Measurements from ENCODE around the gene ATP4B. TPM values are rescaled to one million over a fixed set of nuclear protein-coding genes. Genes with fewer than 3 reads are reported as not detected.
A peak's percentile ranks its signal among the peaks of the same experiment; 100 is the strongest.

Gene ATP4B
- total and polyA plus RNA-seq, 7 experiments from 2014 or later = not detected

- ChIA-PET POLR2A (no interaction called here), CTCF (no interaction called here)
- DNase-seq (no peak), ATAC-seq (no peak)
- Mint-ChIP-seq H3K27ac (no peak overlapping the region), H3K4me1 (peaks cover 0 to 13% (median 5%) of the 10 kb centered on the region in 7 donors), H3K9me3 (peaks cover 0 to 4% (median 0%) of the 10 kb centered on the region in 11 donors), H3K36me3 (no peaks in the 10 kb centered on the region), H3K27me3 (peaks cover 0 to 3% (median 0%) of the 10 kb centered on the region in 5 donors), H3K4me3 (no peak overlapping the region)
- H3K4me1 ChIP-seq (ENCODE audit: control insufficient read depth in 2 of 2, insufficient read depth in 2 of 2, low read length in 2 of 2) = no peaks in the 10 kb centered on the region
- H3K9me3 ChIP-seq (ENCODE audit: control insufficient read depth in 2 of 3, low read length in 3 of 3) = no peaks in the 10 kb centered on the region
- H3K4me3 ChIP-seq (ENCODE audit: low read length) = no peak overlapping the region
- H3K27ac ChIP-seq (ENCODE audit: low read depth, low read length) = no peak overlapping the region
- intact Hi-C loops (cut with micrococcal nuclease) = no loop called here
- no peaks in the 10 kb centered on the region for H3K27me3 ChIP-seq (ENCODE audit: control insufficient read depth in 2 of 2, insufficient read depth in 2 of 2, low read length in 2 of 2)
- H3K36me3 ChIP-seq (ENCODE audit: control insufficient read depth in 2 of 3, insufficient read depth in 3 of 3, low read length in 3 of 3) = no peaks in the 10 kb centered on the region
These were observed 10.5 kb upstream of the ATP4B start for GRCh38 chr13:113668491-113668971.

- peaks cover 0 to 13% (median 5%) of the 10 kb centered on the region in 7 donors for H3K4me1 Mint-ChIP-seq
- peaks cover 0 to 3% (median 0%) of the 10 kb centered on the region in 5 donors for H3K27me3 Mint-ChIP-seq
- DNase-seq (no peak), ATAC-seq (no peak)
- Histone ChIP-seq H3K36me3 (ENCODE audit: control insufficient read depth in 2 of 3, insufficient read depth in 3 of 3, low read length in 3 of 3) (no peaks in the 10 kb centered on the region), H3K9me3 (ENCODE audit: control insufficient read depth in 2 of 3, low read length in 3 of 3) (no peaks in the 10 kb centered on the region), H3K27ac (ENCODE audit: low read depth, low read length) (no peak overlapping the region), H3K27me3 (ENCODE audit: control insufficient read depth in 2 of 2, insufficient read depth in 2 of 2, low read length in 2 of 2) (no peaks in the 10 kb centered on the region), H3K4me1 (ENCODE audit: control insufficient read depth in 2 of 2, insufficient read depth in 2 of 2, low read length in 2 of 2) (no peaks in the 10 kb centered on the region), H3K4me3 (ENCODE audit: low read length) (no peak overlapping the region)
- ChIA-PET POLR2A (no interaction called here), CTCF (no interaction called here)
- H3K36me3 Mint-ChIP-seq = no peaks in the 10 kb centered on the region
- no peak overlapping the region for H3K27ac Mint-ChIP-seq
- peaks cover 0 to 4% (median 0%) of the 10 kb centered on the region in 11 donors for H3K9me3 Mint-ChIP-seq
- intact Hi-C loops (cut with micrococcal nuclease) = no loop called here
- no peak overlapping the region for H3K4me3 Mint-ChIP-seq
These were observed 9.9 kb upstream of the ATP4B start for GRCh38 chr13:113667771-113668490.

DNA sequence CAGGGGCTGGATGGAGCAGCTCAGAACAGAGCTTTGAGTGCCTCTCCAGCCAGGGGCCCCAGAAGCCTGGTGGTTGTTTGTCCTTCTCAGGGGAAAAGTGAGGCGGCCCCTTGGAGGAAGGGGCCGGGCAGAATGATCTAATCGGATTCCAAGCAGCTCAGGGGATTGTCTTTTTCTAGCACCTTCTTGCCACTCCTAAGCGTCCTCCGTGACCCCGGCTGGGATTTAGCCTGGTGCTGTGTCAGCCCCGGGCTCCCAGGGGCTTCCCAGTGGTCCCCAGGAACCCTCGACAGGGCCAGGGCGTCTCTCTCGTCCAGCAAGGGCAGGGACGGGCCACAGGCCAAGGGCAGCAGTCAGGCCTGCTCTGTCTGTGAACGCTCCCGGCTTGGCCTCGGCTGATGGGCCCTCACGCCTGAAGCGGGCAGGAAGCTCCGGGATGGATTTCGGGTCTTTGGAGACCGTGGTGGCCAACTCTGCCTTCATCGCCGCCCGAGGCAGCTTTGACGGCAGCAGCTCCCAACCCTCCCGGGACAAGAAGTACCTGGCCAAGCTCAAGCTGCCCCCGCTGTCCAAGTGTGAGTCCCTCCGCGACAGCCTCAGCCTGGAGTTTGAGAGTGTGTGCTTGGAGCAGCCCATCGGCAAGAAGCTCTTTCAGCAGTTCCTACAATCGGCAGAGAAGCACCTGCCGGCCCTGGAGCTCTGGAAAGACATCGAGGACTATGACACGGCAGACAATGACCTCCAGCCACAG lies 9.1 kb upstream of the ATP4B start, which contains the start of gene GRK1:
Gene GRK1, plus strand, starts transcription at position 269 of the 751 bp plus-strand sequence. Its CDS starts 168 bp downstream, at position 437.
- ChIA-PET CTCF (interaction anchor here (0.5 kb wide), 1 partner anchor 17 kb away, joined by 4 read pairs; no protein-coding TSS in a partner anchor), POLR2A (no interaction called here)
- Mint-ChIP-seq H3K27me3 (peaks cover 0 to under 1% (median 0%) of the 10 kb centered on the region in 5 donors), H3K9me3 (peaks cover 0 to 4% (median 0%) of the 10 kb centered on the region in 11 donors), H3K36me3 (no peaks in the 10 kb centered on the region), H3K4me3 (peak within 1 kb of the TSS in 1 of 10 donors; percentile 20), H3K4me1 (peaks cover 0 to 8% (median 5%) of the 10 kb centered on the region in 7 donors), H3K27ac (no peak within 1 kb of the TSS)
- Histone ChIP-seq H3K27ac (ENCODE audit: low read depth, low read length) (no peak within 1 kb of the TSS), H3K4me3 (ENCODE audit: low read length) (no peak within 1 kb of the TSS), H3K36me3 (ENCODE audit: control insufficient read depth in 2 of 3, insufficient read depth in 3 of 3, low read length in 3 of 3) (no peaks in the 10 kb centered on the region), H3K4me1 (ENCODE audit: control insufficient read depth in 2 of 2, insufficient read depth in 2 of 2, low read length in 2 of 2) (no peaks in the 10 kb centered on the region), H3K9me3 (ENCODE audit: control insufficient read depth in 2 of 3, low read length in 3 of 3) (no peaks in the 10 kb centered on the region), H3K27me3 (ENCODE audit: control insufficient read depth in 2 of 2, insufficient read depth in 2 of 2, low read length in 2 of 2) (no peaks in the 10 kb centered on the region)
- intact Hi-C loops (cut with micrococcal nuclease) = no loop called here
- DNase-seq (no peak), ATAC-seq (no peak)

GRCh38 chr13:113666329-113666670 lies 8.3 kb upstream of the ATP4B start:
- H3K9me3 Mint-ChIP-seq = peaks cover 0 to 12% (median 1%) of the 10 kb centered on the region in 11 donors
- H3K4me1 Mint-ChIP-seq = peaks cover 0 to 5% (median 5%) of the 10 kb centered on the region in 7 donors
- Histone ChIP-seq H3K4me3 (ENCODE audit: low read length) (no peak overlapping the region), H3K9me3 (ENCODE audit: control insufficient read depth in 2 of 3, low read length in 3 of 3) (no peaks in the 10 kb centered on the region), H3K27me3 (ENCODE audit: control insufficient read depth in 2 of 2, insufficient read depth in 2 of 2, low read length in 2 of 2) (no peaks in the 10 kb centered on the region), H3K4me1 (ENCODE audit: control insufficient read depth in 2 of 2, insufficient read depth in 2 of 2, low read length in 2 of 2) (no peaks in the 10 kb centered on the region), H3K27ac (ENCODE audit: low read depth, low read length) (no peak overlapping the region), H3K36me3 (ENCODE audit: control insufficient read depth in 2 of 3, insufficient read depth in 3 of 3, low read length in 3 of 3) (no peaks in the 10 kb centered on the region)
- no peak overlapping the region for H3K27ac Mint-ChIP-seq
- no peak for ATAC-seq
- DNase-seq = no peak
- peaks cover 0 to 1% (median 0%) of the 10 kb centered on the region in 5 donors for H3K36me3 Mint-ChIP-seq
- peak overlapping the region in 1 of 10 donors; percentile 20 for H3K4me3 Mint-ChIP-seq
- intact Hi-C loops (cut with micrococcal nuclease) = no loop called here
- ChIA-PET POLR2A (no interaction called here), CTCF (no interaction called here)
- H3K27me3 Mint-ChIP-seq = peaks cover 0 to 2% (median 0%) of the 10 kb centered on the region in 5 donors

DNA sequence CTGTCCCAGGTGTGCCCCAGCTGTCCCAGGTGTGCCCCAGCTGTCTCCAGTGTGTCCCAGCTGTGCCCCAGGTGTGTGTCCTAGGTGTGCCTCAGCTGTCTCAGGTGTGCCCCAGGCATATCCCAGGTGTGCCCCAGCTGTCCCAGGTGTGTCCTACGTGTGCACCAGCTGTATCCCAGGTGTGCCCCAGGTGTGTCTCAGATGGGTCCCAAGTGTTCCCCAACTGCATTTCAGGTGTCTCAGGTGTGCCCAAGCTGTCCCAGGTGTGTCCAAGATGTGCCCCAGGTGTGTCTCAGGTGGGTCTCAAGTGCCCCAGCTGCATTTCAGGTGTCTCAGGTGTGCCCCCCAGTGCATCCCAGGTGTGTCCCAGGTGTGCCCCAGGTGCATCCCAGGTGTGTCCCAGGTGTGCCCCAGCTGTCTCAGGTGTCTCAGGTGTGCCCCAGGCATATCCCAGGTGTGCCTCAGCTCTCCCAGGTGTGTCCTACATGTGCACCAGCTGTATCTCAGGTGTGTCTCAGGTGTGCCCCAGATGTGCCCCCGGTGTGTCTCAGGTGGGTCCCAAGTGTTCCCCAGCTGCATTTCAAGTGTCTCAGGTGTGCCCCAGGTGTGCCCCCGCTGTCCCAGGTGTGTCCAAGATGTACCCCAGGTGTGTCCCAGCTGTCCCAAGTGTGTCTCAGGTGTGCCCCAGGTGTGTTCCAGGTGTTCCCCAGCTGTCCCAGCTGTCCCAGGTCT lies 7.8 kb upstream of the ATP4B start:
- ATAC-seq = no peak
- peaks cover 0 to 6% (median 0%) of the 10 kb centered on the region in 5 donors for H3K27me3 Mint-ChIP-seq
- peaks cover 0 to 7% (median 0%) of the 10 kb centered on the region in 5 donors for H3K36me3 Mint-ChIP-seq
- Histone ChIP-seq H3K4me1 (ENCODE audit: control insufficient read depth in 2 of 2, insufficient read depth in 2 of 2, low read length in 2 of 2) (no peaks in the 10 kb centered on the region), H3K27me3 (ENCODE audit: control insufficient read depth in 2 of 2, insufficient read depth in 2 of 2, low read length in 2 of 2) (no peaks in the 10 kb centered on the region), H3K4me3 (ENCODE audit: low read length) (no peak overlapping the region), H3K36me3 (ENCODE audit: control insufficient read depth in 2 of 3, insufficient read depth in 3 of 3, low read length in 3 of 3) (no peaks in the 10 kb centered on the region), H3K9me3 (ENCODE audit: control insufficient read depth in 2 of 3, low read length in 3 of 3) (no peaks in the 10 kb centered on the region), H3K27ac (ENCODE audit: low read depth, low read length) (no peak overlapping the region)
- DNase-seq = no peak
- H3K27ac Mint-ChIP-seq = no peak overlapping the region
- H3K4me1 Mint-ChIP-seq = peaks cover 0 to 5% (median 5%) of the 10 kb centered on the region in 7 donors
- ChIA-PET CTCF (interaction anchor here (0.6 to 0.7 kb wide), 2 partner anchors 59 to 450 kb away, joined by 3 read pairs; no protein-coding TSS in a partner anchor), POLR2A (interaction anchor here (0.6 to 1.5 kb wide), 2 partner anchors 31 to 90 kb away, joined by 5 to 6 read pairs; no protein-coding TSS in a partner anchor)
- intact Hi-C loops (cut with micrococcal nuclease) = no loop called here
- H3K4me3 Mint-ChIP-seq = peak overlapping the region in 1 of 10 donors; percentile 20
- H3K9me3 Mint-ChIP-seq = peaks cover 0 to 17% (median 5%) of the 10 kb centered on the region in 11 donors
